Breast epithelium (tissue), 4 donors: ENCODE results near the gene NRCAM. TPM values are rescaled to one million over a fixed set of nuclear protein-coding genes. Genes with fewer than 3 reads are reported as not detected.

Experiments used
- DNase-seq, 2 donors: peaks; one replicate each; pipeline ENCODE4 v3.0.0-alpha.2; 2019; ENCODE audit warnings: low spot score in 2 of 2
- H3K27ac ChIP-seq, 2 donors: fragments of 200-600 bp; sonication (generic) in 1 of 2; one replicate each; pipeline ENCODE4 v1.5.1; 2016 to 2019; ENCODE audit warnings: mild to moderate bottlenecking in 1 of 2
- H3K27me3 ChIP-seq, 2 donors: fragments of 200-600 bp; sonication (generic) in 1 of 2; one replicate each; pipeline versions ENCODE4 v1.5.1 to v1.6.0; 2017 to 2019; ENCODE audit warnings: control low read depth in 1 of 2, mild to moderate bottlenecking in 1 of 2
- H3K36me3 ChIP-seq: fragments of 200-600 bp; one replicate; pipeline ENCODE4 v1.5.1; 2019
- H3K4me1 ChIP-seq, 2 donors: fragments of 200-600 bp; sonication (generic); one replicate each; pipeline ENCODE4 v1.5.1; 2016 to 2019; ENCODE audit warnings: control low read depth in 1 of 2
- H3K4me3 ChIP-seq, 3 donors: fragments of 200-600 bp; sonication (generic); 1 replicate in 2 of 3; 2 replicates in 1 of 3; pipeline ENCODE4 v1.5.1; 2016 to 2019; ENCODE audit warnings: mild to moderate bottlenecking in 3 of 3, moderate library complexity in 2 of 3
- H3K9me3 ChIP-seq, 2 donors: fragments of 200-600 bp; sonication (generic) in 1 of 2; one replicate each; pipeline ENCODE4 v1.5.1; 2016 to 2019; ENCODE audit warnings: control low read depth in 1 of 2
- CTCF ChIP-seq, 3 donors: fragments of 450-650 bp; IDR thresholded peaks; one replicate each; pipeline ENCODE4 v1.5.1; 2016 to 2017; ENCODE audit warnings: antibody characterized with exemption in 3 of 3, mild to moderate bottlenecking in 3 of 3, moderate library complexity in 3 of 3
- POLR2A ChIP-seq: fragments of 450-650 bp; IDR thresholded peaks from one replicate; pipeline ENCODE4 v1.6.1; 2016; ENCODE audit warnings: antibody characterized with exemption, mild to moderate bottlenecking, moderate library complexity
- POLR2AphosphoS5 ChIP-seq, 3 donors: sonication (generic); formaldehyde crosslinking; IDR thresholded peaks; one replicate each; pipeline ENCODE4 v1.6.1; 2017; ENCODE audit warnings: antibody characterized with exemption in 3 of 3
- intact Hi-C: fragments of 100-400 bp; cut with DNase I; formaldehyde crosslinking; loops from one replicate; pipeline ENCODE4 v1.15.1; 2023; ENCODE audit warnings: low total_unique reads
- total RNA-seq, 3 donors: library from RNA; depleted of rRNA; stranded (reverse); fragments of >200 nt; gene quantifications; one replicate each; pipeline ENCODE4 v1.1.0, GENCODE V29; 2016

Gene NRCAM
- total RNA-seq, 3 donors from 2014 or later: 3.3 to 62.4 (median 4.2) TPM

GRCh38 chr7:108374899-108375298, 81.3 kb downstream of the NRCAM start:
- intact Hi-C loops: no loop called here
- Histone ChIP-seq H3K9me3 (no peaks in the 10 kb centered on the region), H3K36me3 (no peaks in the 10 kb centered on the region), H3K4me1 (no peaks in the 10 kb centered on the region), H3K27ac (no peak overlapping the region), H3K4me3 (no peak overlapping the region), H3K27me3 (no peaks in the 10 kb centered on the region)
- no peak for DNase-seq
- TF ChIP-seq POLR2AphosphoS5 (IDR thresholded peaks at IDR 0.05) (no peak), CTCF (IDR thresholded peaks at IDR 0.05) (no peak), POLR2A (no peak)

- DNase-seq: no peak
- TF ChIP-seq POLR2A: no peak
- no peak for TF ChIP-seq CTCF (IDR thresholded peaks at IDR 0.05)
- TF ChIP-seq POLR2AphosphoS5 (IDR thresholded peaks at IDR 0.05): no peak
- Histone ChIP-seq H3K4me1 (no peaks in the 10 kb centered on the region), H3K27me3 (no peaks in the 10 kb centered on the region), H3K4me3 (no peak overlapping the region), H3K36me3 (no peaks in the 10 kb centered on the region), H3K27ac (no peak overlapping the region), H3K9me3 (no peaks in the 10 kb centered on the region)
- intact Hi-C loops: no loop called here
These were observed 83.6 kb downstream of the NRCAM start for GRCh38 chr7:108372618-108373017.

GRCh38 chr7:108370616-108371015, 85.6 kb downstream of the NRCAM start:
- intact Hi-C loops: no loop called here
- Histone ChIP-seq H3K4me3 (no peak overlapping the region), H3K9me3 (no peaks in the 10 kb centered on the region), H3K36me3 (no peaks in the 10 kb centered on the region), H3K4me1 (no peaks in the 10 kb centered on the region), H3K27me3 (no peaks in the 10 kb centered on the region), H3K27ac (no peak overlapping the region)
- no peak for TF ChIP-seq POLR2A
- no peak for TF ChIP-seq CTCF (IDR thresholded peaks at IDR 0.05)
- no peak for DNase-seq

GRCh38 chr7:108368466-108368865, 87.8 kb downstream of the NRCAM start:
- intact Hi-C loops: no loop called here

GRCh38 chr7:108367946-108368345, 88.3 kb downstream of the NRCAM start:
- Histone ChIP-seq H3K36me3 (no peaks in the 10 kb centered on the region), H3K4me1 (no peaks in the 10 kb centered on the region), H3K4me3 (no peak overlapping the region), H3K27ac (no peak overlapping the region), H3K27me3 (no peaks in the 10 kb centered on the region), H3K9me3 (peaks cover 0 to 11% of the 10 kb centered on the region in 2 donors)
- no peak for TF ChIP-seq POLR2A
- no peak for TF ChIP-seq CTCF (IDR thresholded peaks at IDR 0.05)
- TF ChIP-seq POLR2AphosphoS5 (IDR thresholded peaks at IDR 0.05): no peak
- no peak for DNase-seq
- intact Hi-C loops: no loop called here

More at GRCh38 chr7:108368466-108368865, 87.8 kb downstream of the NRCAM start:
- TF ChIP-seq CTCF (IDR thresholded peaks at IDR 0.05): no peak
- no peak for TF ChIP-seq POLR2AphosphoS5 (IDR thresholded peaks at IDR 0.05)
- TF ChIP-seq POLR2A: no peak
- H3K4me1 ChIP-seq: no peaks in the 10 kb centered on the region
- peaks cover 0 to 7% of the 10 kb centered on the region in 2 donors for H3K9me3 ChIP-seq
- no peak for DNase-seq
- H3K36me3 ChIP-seq: no peaks in the 10 kb centered on the region
- no peak overlapping the region for H3K4me3 ChIP-seq
- no peak overlapping the region for H3K27ac ChIP-seq
- H3K27me3 ChIP-seq: no peaks in the 10 kb centered on the region
